ENCODE results near the gene MIEN1. TPM values are rescaled to one million over a fixed set of nuclear protein-coding genes. Genes with fewer than 3 reads are reported as not detected.

MIEN1 gene
- total and polyA plus RNA-seq, 2 of the 13 experiments (the other 11 are each of a cell fraction or from before 2014, with no cell fraction given) = 40.6 to 56.6 TPM

GRCh38 chr17:39754161-39754957 is 24.0 kb upstream of the MIEN1 start (continued):
- TF ChIP-seq ATF6 (CRISPR knock-in tag; conservative IDR thresholded peaks at IDR 0.05) = no peak; the same call in 1 of the 2 replicates
- TF ChIP-seq ARID3A (IDR thresholded peaks at IDR 0.05; ENCODE audit: low read depth, low read length) = no peak
- TF ChIP-seq SOX6 (IDR thresholded peaks at IDR 0.05) = no peak
- TF ChIP-seq SOX6 (CRISPR knock-in tag; IDR thresholded peaks at IDR 0.05) = peak; percentile 72
- TF ChIP-seq HMG20B (CRISPR knock-in tag; conservative IDR thresholded peaks at IDR 0.05) = peak; percentile 63; the same call in 1 of the 2 replicates
- no peak for TF ChIP-seq FOXA1 (IDR thresholded peaks at IDR 0.05)
- peak; percentile 50 for TF ChIP-seq FOXA1 (CRISPR knock-in tag; IDR thresholded peaks at IDR 0.05)
- TF ChIP-seq KAT8 (CRISPR knock-in tag; IDR thresholded peaks at IDR 0.05) = peak; percentile 91
- no peak for TF ChIP-seq ZNF598 (CRISPR knock-in tag; IDR thresholded peaks at IDR 0.05; ENCODE audit: borderline replicate concordance)
- TF ChIP-seq HNF4G (IDR thresholded peaks at IDR 0.05; ENCODE audit: borderline replicate concordance, low read depth, low read length) = no peak; the same call in 1 of the 2 replicates
- peak; percentile 47; the same call in 1 of the 2 replicates for TF ChIP-seq HNF4G (CRISPR knock-in tag; IDR thresholded peaks at IDR 0.05; ENCODE audit: borderline replicate concordance, low read depth)
- TF ChIP-seq ZNF260 (CRISPR knock-in tag; IDR thresholded peaks at IDR 0.05; ENCODE audit: borderline replicate concordance, low read depth) = no peak
- TF ChIP-seq SNAPC2 (CRISPR knock-in tag; IDR thresholded peaks at IDR 0.05) = peak; percentile 86
- TF ChIP-seq ZBTB10 (CRISPR knock-in tag; IDR thresholded peaks at IDR 0.05; ENCODE audit: borderline replicate concordance) = peak; percentile 97
- TF ChIP-seq ZNF792 (CRISPR knock-in tag; IDR thresholded peaks at IDR 0.05) = peak; percentile 86
- TF ChIP-seq ZBTB21 (CRISPR knock-in tag; IDR thresholded peaks at IDR 0.05) = no peak
- peak; percentile 85 for TF ChIP-seq BATF2 (CRISPR knock-in tag; IDR thresholded peaks at IDR 0.05)
- TF ChIP-seq ETV5 (CRISPR knock-in tag; IDR thresholded peaks at IDR 0.05; ENCODE audit: borderline replicate concordance) = peak; percentile 90
- peak; percentile 81; the same call in 1 of the 2 replicates for TF ChIP-seq ATAD3A (CRISPR knock-in tag; IDR thresholded peaks at IDR 0.05)
- TF ChIP-seq JDP2 (CRISPR knock-in tag; IDR thresholded peaks at IDR 0.05; ENCODE audit: borderline replicate concordance) = no peak; the same call in 1 of the 2 replicates
- no peak; the same call in 1 of the 2 replicates for TF ChIP-seq NKX3-1 (CRISPR knock-in tag; IDR thresholded peaks at IDR 0.05)
- peak; percentile 12 for TF ChIP-seq AGO1 (IDR thresholded peaks at IDR 0.05; ENCODE audit: low read depth, low read length, poor library complexity, severe bottlenecking)
- TF ChIP-seq ZNF720 (CRISPR knock-in tag; IDR thresholded peaks at IDR 0.05) = no peak
- TF ChIP-seq NR2F6 (IDR thresholded peaks at IDR 0.05) = no peak
- peak; percentile 73 for TF ChIP-seq NR2F6 (CRISPR knock-in tag; IDR thresholded peaks at IDR 0.05)

Data from HepG2 (cell line).